Heart left ventricle (tissue), 16 donors: ENCODE data around the gene LDLRAD2. TPM values are rescaled to one million over a fixed set of nuclear protein-coding genes. Genes with fewer than 3 reads are reported as not detected.

Source experiments
- ATAC-seq, 4 donors: fragments of 200-7000 bp; cut with Tn5 transposase; one replicate each; pipeline ENCODE4 v1.9.1; 2020 to 2022; ENCODE audit warnings: moderate library complexity in 4 of 4, mild to moderate bottlenecking in 3 of 4, moderate number of reproducible peaks in 1 of 4
- DNase-seq, 5 donors: peaks; one replicate each; pipeline ENCODE4 v3.0.0-alpha.2; 2020
- H3K27ac ChIP-seq, 12 donors: fragments of 200-600 bp; sonication (generic) in 4 of 12; one replicate each; pipeline versions ENCODE4 v1.5.0 to v1.8.0; 2016 to 2022; ENCODE audit warnings: mild to moderate bottlenecking in 2 of 12
- H3K27me3 ChIP-seq, 9 donors: fragments of 200-600 bp; sonication (generic) in 2 of 9; one replicate each; pipeline versions ENCODE4 v1.5.1 to v1.8.0; 2016 to 2022; ENCODE audit warnings: mild to moderate bottlenecking in 3 of 9
- H3K36me3 ChIP-seq, 9 donors: fragments of 200-600 bp; sonication (generic) in 2 of 9; one replicate each; pipeline versions ENCODE4 v1.5.0 to v1.8.0; 2018 to 2022; ENCODE audit warnings: mild to moderate bottlenecking in 2 of 9
- H3K4me1 ChIP-seq, 12 donors: fragments of 200-600 bp; sonication (generic) in 4 of 12; one replicate each; pipeline versions ENCODE4 v1.5.0 to v1.8.0; 2016 to 2022; ENCODE audit warnings: mild to moderate bottlenecking in 3 of 12
- H3K4me3 ChIP-seq, 12 donors: fragments of 200-600 bp; sonication (generic) in 4 of 12; one replicate each; pipeline versions ENCODE4 v1.5.0 to v1.8.0; 2017 to 2022; ENCODE audit warnings: mild to moderate bottlenecking in 9 of 12, moderate library complexity in 4 of 12
- H3K9me3 ChIP-seq, 12 donors: fragments of 200-600 bp; sonication (generic) in 4 of 12; one replicate each; pipeline versions ENCODE4 v1.5.0 to v1.8.0; 2016 to 2022; ENCODE audit warnings: mild to moderate bottlenecking in 1 of 12
- POLR2A ChIP-seq, 2 donors: fragments of 450-650 bp; IDR thresholded peaks; one replicate each; pipeline ENCODE4 v1.6.1; 2017; ENCODE audit warnings: antibody characterized with exemption in 2 of 2, mild to moderate bottlenecking in 2 of 2, moderate library complexity in 2 of 2
- WGBS, 4 donors: extraction: QIAGEN DNeasy Blood & Tissue Kit in 2 of 4; methylation state at CpG; one replicate each; pipeline versions ENCODE4 v1.1.5 to v1.1.7; 2013 to 2018; 5-methylcytosine and 5-hydroxymethylcytosine counted together
- intact Hi-C, 10 donors: fragments of 100-400 bp; cut with DNase I; formaldehyde crosslinking; loops; one replicate each; pipeline versions ENCODE4 v1.11.1 to v1.14.2; 2022
- polyA plus RNA-seq, 2 donors: library from polyadenylated mRNA; stranded (reverse); fragments of 200-250 nt; gene quantifications; one replicate each; pipeline ENCODE4 v1.2.3, GENCODE V29; 2013
- total RNA-seq, 9 donors: library from RNA; depleted of rRNA in 2 of 9; stranded (reverse); fragments of >200 nt in 2 of 9; fragmentation: NEBNext Ultra II Directional in 3 of 9; extraction: Animal tissue kit (Norgen Biotek cat#: 25700) in 3 of 9; gene quantifications; one replicate each; pipeline versions ENCODE4 v1.1.0 to v1.2.4, GENCODE V29; 2016 to 2023
- TF ChIP-seq, protein P1 (sequence below), 12 donors: fragments of 200-600 bp; sonication (generic) in 4 of 12; IDR thresholded peaks; one replicate each; pipeline versions ENCODE4 v1.5.0 to v1.8.0; 2018 to 2022; ENCODE audit warnings: antibody characterized with exemption in 12 of 12, mild to moderate bottlenecking in 5 of 12
- donor health status: ischemic (EF 13 %, LVEDD 7.1; RV severe dilation, severe dysfunction).
- donor health status: healthy with polysubstance abuse.
- donor health status: DM: no; HTN: yes; CAD: no.
- donor health status: DM: no; HTN: no; CAD: no.
- donor health status: ischemic (EF 25% LVEDD 6.9; RV normal size, moderate dysfunction).
- donor health status: ischemic (EF 25% LVEDD 5.7; RV mildly dilated, moderate dysfunction).
- donor health status: healthy.
- donor health status: DM: yes; HTN: yes; CAD: no.
- donor health status: ischemic (EF 35%, LVEDD 5.7; RV mildly dilated, moderate dysfunction).
- donor health status: nonischemic (EF 11% LVEDD 7.7; RV severe dilation, severe dysfunction).
- donor health status: DM: yes; HTN: yes; CAD: no.
- donor health status: PGD.
- donor health status: ischemic (EF 29% LVEDD 5.4; RV normal size, mild dysfunction).
- donor health status: nonischemic (EF 23%, LVEDD 6.1; RV moderate dilation, normal function).

Gene LDLRAD2
- total and polyA plus RNA-seq, 11 donors, result 0.08 to 4.0 (median 0.33) TPM; not detected in 8

DNA sequence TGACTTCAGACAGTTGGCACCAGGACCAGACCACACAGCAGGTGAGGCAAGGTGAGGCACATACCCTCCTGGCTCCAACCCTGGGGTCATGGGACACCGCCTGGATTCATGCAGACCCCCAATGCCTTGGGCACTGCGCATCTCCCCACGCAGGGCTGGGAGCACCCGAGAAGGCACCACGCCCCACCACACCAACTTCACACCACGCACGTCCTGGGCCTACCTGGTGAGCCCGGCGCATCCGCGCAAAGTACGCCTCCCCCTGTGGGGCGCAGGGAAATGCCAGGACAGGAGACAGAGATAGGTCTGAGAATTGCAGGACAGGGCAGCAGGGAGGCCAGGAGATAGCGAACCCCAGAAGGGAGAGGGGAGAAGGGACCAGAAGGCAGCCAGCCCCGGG is 58.5 kb downstream of the LDLRAD2 start:
- DNase-seq (no peak), ATAC-seq (no peak)
- WGBS, 4 donors, result 95 to 99% (median 96%) methylated on average over 13 to 15 of the region's 15 CpGs
- Histone ChIP-seq H3K4me1 (peaks cover 0 to 23% (median 13%) of the 10 kb centered on the region in 12 donors), H3K4me3 (no peak overlapping the region), H3K27me3 (no peaks in the 10 kb centered on the region), H3K9me3 (no peaks in the 10 kb centered on the region), H3K27ac (peak overlapping the region in 5 of 12 donors; percentile 28 to 81 (median 50)), H3K36me3 (peaks cover 4 to 100% (median 87%) of the 10 kb centered on the region in 9 donors)
- TF ChIP-seq, protein P1, sequence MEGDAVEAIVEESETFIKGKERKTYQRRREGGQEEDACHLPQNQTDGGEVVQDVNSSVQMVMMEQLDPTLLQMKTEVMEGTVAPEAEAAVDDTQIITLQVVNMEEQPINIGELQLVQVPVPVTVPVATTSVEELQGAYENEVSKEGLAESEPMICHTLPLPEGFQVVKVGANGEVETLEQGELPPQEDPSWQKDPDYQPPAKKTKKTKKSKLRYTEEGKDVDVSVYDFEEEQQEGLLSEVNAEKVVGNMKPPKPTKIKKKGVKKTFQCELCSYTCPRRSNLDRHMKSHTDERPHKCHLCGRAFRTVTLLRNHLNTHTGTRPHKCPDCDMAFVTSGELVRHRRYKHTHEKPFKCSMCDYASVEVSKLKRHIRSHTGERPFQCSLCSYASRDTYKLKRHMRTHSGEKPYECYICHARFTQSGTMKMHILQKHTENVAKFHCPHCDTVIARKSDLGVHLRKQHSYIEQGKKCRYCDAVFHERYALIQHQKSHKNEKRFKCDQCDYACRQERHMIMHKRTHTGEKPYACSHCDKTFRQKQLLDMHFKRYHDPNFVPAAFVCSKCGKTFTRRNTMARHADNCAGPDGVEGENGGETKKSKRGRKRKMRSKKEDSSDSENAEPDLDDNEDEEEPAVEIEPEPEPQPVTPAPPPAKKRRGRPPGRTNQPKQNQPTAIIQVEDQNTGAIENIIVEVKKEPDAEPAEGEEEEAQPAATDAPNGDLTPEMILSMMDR (IDR thresholded peaks at IDR 0.05), result no peak
- no peak for TF ChIP-seq POLR2A (IDR thresholded peaks at IDR 0.05)
- intact Hi-C loops, result no loop called here

DNA sequence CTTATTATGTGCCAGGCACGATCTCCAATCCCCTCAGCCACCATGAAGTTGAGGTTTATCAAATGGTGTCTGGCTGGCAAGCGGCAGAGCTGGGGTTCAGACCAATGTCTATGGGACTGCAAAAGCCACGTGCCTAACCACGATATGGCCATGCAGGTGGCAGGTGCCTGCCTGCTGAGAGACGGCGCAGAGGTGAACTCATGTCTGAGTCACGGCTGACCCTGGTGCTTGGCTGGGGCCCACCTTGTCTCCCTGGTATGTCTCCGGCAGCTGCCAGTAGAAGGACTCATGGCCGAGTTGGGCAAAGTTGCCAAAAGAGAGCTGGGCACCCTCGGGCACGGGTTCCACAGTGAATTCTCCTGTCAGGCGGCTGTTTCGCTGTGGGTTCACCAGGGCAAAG is 59.9 kb downstream of the LDLRAD2 start:
- WGBS, 4 donors, result 85 to 89% (median 87%) methylated on average over 10 to 13 of the region's 13 CpGs

DNA sequence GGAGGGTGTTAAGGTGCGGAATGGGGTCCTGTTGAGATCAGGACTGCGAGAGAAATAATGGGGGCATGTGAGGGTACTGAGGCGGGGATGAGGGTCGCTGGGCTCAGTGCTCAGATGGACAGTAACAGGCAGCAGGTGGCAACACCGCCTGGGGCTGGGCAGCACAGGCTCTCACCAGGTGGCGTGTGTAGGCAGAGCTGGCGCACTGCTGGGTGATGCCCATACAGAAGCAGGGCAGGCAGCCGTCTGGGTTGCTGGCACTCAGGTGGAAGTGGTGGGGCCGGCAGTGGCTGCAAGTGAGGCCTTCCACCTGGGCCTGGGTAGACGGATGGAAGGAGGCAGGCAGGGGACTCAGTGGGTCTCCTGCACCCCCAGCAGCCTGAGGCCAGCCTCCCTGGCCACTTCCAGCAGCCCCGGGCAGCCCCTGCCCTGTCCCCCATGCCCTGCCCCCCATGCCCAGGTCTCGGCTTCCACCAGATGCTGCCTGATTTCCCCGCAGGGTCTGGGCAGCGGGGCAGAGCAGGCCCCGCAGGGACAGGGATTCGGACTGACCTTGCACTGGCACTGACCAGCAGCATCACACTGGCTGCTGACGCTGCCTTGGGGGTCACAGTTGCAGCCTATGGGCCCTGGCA is 60.5 kb downstream of the LDLRAD2 start:
- H3K4me1 ChIP-seq, result peaks cover 0 to 23% (median 13%) of the 10 kb centered on the region in 12 donors
- ATAC-seq (no peak), DNase-seq (no peak)
- H3K27ac ChIP-seq, result peak overlapping the region in 1 of 12 donors; percentile 57
- H3K4me3 ChIP-seq, result no peak overlapping the region
- H3K9me3 ChIP-seq, result no peaks in the 10 kb centered on the region
- WGBS, 4 donors, result 89 to 92% (median 90%) methylated on average over 10 to 17 of the region's 17 CpGs
- H3K27me3 ChIP-seq, result no peaks in the 10 kb centered on the region
- intact Hi-C loops, result no loop called here
- TF ChIP-seq POLR2A (IDR thresholded peaks at IDR 0.05), result no peak
- TF ChIP-seq, protein P1 (IDR thresholded peaks at IDR 0.05), result no peak
- peaks cover 4 to 100% (median 87%) of the 10 kb centered on the region in 9 donors for H3K36me3 ChIP-seq

More for the DNA sequence above, 59.9 kb downstream of the LDLRAD2 start:
- DNase-seq (no peak), ATAC-seq (no peak)
- H3K27me3 ChIP-seq, result no peaks in the 10 kb centered on the region
- H3K9me3 ChIP-seq, result no peaks in the 10 kb centered on the region
- peaks cover 0 to 23% (median 13%) of the 10 kb centered on the region in 12 donors for H3K4me1 ChIP-seq
- TF ChIP-seq, protein P1 (IDR thresholded peaks at IDR 0.05), result no peak
- no peak for TF ChIP-seq POLR2A (IDR thresholded peaks at IDR 0.05)
- intact Hi-C loops, result no loop called here
- no peak overlapping the region for H3K4me3 ChIP-seq
- peaks cover 4 to 100% (median 89%) of the 10 kb centered on the region in 9 donors for H3K36me3 ChIP-seq
- H3K27ac ChIP-seq, result peak overlapping the region in 1 of 12 donors; percentile 57

DNA sequence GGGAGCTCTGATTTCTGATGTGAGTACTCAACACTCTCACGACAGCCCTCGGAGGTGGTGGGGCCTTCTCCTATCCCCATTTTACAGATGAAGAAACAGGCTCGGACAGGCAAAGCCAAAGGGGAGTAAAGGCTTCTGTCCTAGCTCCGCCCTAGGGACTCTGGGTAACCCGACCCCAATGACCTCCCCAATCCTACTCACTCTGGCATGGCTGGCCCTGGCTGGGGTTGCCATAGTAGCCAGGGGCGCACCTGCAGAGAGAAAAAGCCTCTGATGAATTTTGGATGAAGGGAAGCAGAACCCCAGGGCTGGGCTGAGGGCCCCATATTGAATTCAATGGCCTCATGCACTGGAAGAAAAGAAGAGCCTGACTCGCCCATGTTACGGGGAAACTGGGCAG is 61.1 kb downstream of the LDLRAD2 start:
- ATAC-seq (no peak), DNase-seq (no peak)
- H3K9me3 ChIP-seq, result no peaks in the 10 kb centered on the region
- H3K27me3 ChIP-seq, result no peaks in the 10 kb centered on the region
- TF ChIP-seq, protein P1 (IDR thresholded peaks at IDR 0.05), result no peak
- H3K27ac ChIP-seq, result peak overlapping the region in 1 of 12 donors; percentile 57
- intact Hi-C loops, result no loop called here
- peaks cover 0 to 23% (median 13%) of the 10 kb centered on the region in 12 donors for H3K4me1 ChIP-seq
- WGBS, 4 donors, result 89 to 95% (median 89%) methylated on average over 8 of the region's 8 CpGs
- peaks cover 4 to 100% (median 88%) of the 10 kb centered on the region in 9 donors for H3K36me3 ChIP-seq
- no peak overlapping the region for H3K4me3 ChIP-seq
